HG03457 (cell line): ENCODE results near the gene CCT8L2.
"Not testable (repeated sequence)": the region's sequence is repeated elsewhere in the genome, so short reads cannot be mapped to it uniquely, and the experiment has no call there.

Experiments used
- ATAC-seq: cut with Tn5 transposase; IDR thresholded peaks from one replicate; pipeline ENCODE4 v1.9.1; 2021; ENCODE audit warnings: moderate number of reproducible peaks; ENCODE audit not compliant: unreplicated experiment

The CCT8L2 gene

GRCh38 chr22:16559056-16559955, 33.3 kb downstream of the CCT8L2 start:
- no peak for ATAC-seq

GRCh38 chr22:16558376-16558945, 34.1 kb downstream of the CCT8L2 start:
- not testable (repeated sequence) for ATAC-seq

GRCh38 chr22:16557511-16557910, 35.1 kb downstream of the CCT8L2 start:
- ATAC-seq: not testable (repeated sequence)

- not testable (repeated sequence) for ATAC-seq
Observed at GRCh38 chr22:16555077-16555994, 37.3 kb downstream of the CCT8L2 start.

- not testable (repeated sequence) for ATAC-seq
Observed at GRCh38 chr22:16543310-16543709, 49.3 kb downstream of the CCT8L2 start.
